AG04449 (cell line): ENCODE data around the gene GM2A.

Experiments
- CTCF ChIA-PET: fragments of 350-600 bp; formaldehyde crosslinking; extraction: SDS; loops from one replicate; lab custom pipeline; 2021; ENCODE audit warnings: antibody characterized with exemption; lab: Yijun Ruan, JAX
- POLR2A ChIA-PET: fragments of 400-600, 350-600 bp; formaldehyde crosslinking; extraction: SDS; loops from one replicate; lab custom pipeline; 2020; ENCODE audit warnings: antibody characterized with exemption, inconsistent platforms; lab: Yijun Ruan, JAX
- DNase-seq: peaks from one replicate; pipeline ENCODE4 v3.0.0-alpha.2; 2010; ENCODE audit warnings: low read depth, low spot score
- H3K4me3 ChIP-seq: 2 replicates; pipeline ENCODE4 v1.5.1; 2011; ENCODE audit warnings: low read depth, mild to moderate bottlenecking, control low read depth, low read length
- TF ChIP-seq, protein P1 (sequence below): IDR thresholded peaks from one replicate; pipeline ENCODE4 v1.5.1; 2011; ENCODE audit warnings: mild to moderate bottlenecking, moderate library complexity, low read length, control low read depth, inconsistent platforms; ENCODE audit not compliant: insufficient read depth; ENCODE audit errors: missing control alignments

GM2A gene

DNA sequence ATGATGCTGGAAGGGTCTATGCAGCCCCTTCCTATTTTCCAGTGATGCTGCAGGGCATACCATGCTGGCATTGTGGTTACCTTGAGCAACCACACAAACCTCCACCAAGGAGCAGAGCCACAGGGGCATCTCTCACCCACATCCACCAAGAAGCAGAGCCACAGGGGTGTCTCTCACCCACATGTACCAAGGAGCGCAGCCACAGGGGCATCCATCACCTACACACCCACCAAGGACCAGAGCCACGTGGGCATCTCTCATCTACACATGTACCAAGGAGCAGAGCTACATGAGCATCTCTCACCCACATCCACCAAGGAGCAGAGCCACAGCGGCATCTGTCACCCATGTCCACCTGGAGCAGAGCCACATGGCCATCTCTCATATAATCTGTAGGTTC is 8.8 kb upstream of the GM2A start:
- ChIA-PET CTCF (no interaction called here), POLR2A (no interaction called here)
- no peak overlapping the region for H3K4me3 ChIP-seq
- DNase-seq: no peak
- TF ChIP-seq, protein P1, sequence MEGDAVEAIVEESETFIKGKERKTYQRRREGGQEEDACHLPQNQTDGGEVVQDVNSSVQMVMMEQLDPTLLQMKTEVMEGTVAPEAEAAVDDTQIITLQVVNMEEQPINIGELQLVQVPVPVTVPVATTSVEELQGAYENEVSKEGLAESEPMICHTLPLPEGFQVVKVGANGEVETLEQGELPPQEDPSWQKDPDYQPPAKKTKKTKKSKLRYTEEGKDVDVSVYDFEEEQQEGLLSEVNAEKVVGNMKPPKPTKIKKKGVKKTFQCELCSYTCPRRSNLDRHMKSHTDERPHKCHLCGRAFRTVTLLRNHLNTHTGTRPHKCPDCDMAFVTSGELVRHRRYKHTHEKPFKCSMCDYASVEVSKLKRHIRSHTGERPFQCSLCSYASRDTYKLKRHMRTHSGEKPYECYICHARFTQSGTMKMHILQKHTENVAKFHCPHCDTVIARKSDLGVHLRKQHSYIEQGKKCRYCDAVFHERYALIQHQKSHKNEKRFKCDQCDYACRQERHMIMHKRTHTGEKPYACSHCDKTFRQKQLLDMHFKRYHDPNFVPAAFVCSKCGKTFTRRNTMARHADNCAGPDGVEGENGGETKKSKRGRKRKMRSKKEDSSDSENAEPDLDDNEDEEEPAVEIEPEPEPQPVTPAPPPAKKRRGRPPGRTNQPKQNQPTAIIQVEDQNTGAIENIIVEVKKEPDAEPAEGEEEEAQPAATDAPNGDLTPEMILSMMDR: no peak

DNA sequence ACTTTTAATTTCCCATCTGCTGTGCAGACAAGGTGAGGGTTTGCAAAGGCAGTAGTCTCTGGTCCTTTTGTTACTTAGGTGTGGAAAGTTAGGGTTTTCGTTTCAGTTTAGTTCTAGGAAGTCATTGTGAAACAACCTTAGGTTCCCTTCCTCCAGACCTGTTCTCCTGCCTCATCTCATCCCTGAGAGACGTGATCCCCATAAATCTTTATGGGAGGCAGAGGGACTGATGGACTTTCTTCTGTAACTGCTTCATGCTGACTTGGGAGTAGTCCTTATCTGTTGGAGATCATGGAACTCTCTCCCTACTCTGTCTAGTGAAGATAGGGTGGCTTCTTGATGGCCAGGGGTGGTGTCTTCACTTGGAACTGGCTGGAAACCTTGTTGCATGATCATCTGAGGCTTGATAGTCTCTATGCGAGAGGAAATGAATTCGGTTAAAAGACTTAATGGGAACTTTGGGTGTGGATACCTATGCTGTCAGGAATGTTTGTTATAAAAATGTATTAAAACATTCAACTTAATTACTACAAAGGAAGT is 7.2 kb upstream of the GM2A start:
- TF ChIP-seq, protein P1: no peak
- ChIA-PET POLR2A (no interaction called here), CTCF (no interaction called here)
- no peak for DNase-seq
- H3K4me3 ChIP-seq: no peak overlapping the region

DNA sequence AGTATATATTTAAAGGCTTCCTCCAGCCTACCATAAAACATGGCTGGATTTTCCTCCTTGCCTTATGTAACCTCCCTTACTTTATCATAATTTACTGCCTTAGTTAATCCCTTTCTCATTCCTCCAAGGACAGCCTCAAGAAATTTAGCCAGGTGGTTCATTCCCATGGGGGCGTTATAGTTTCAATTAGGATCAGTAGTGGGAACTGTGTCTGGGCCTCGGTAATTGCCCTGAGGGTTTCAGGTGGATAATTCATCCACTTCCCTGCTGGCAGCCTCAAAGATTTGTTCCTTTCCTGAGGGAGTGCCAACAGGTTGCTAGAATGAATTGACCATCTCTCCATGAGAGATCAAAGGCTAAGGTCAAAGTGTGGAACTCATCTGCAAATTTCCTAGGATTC is 4.3 kb upstream of the GM2A start:
- H3K4me3 ChIP-seq: no peak overlapping the region
- ChIA-PET POLR2A (no interaction called here), CTCF (interaction anchor here (1.3 kb wide), 1 partner anchor 10 kb away, joined by 6 read pairs; no protein-coding TSS in a partner anchor)
- no peak for DNase-seq
- TF ChIP-seq, protein P1: no peak

DNA sequence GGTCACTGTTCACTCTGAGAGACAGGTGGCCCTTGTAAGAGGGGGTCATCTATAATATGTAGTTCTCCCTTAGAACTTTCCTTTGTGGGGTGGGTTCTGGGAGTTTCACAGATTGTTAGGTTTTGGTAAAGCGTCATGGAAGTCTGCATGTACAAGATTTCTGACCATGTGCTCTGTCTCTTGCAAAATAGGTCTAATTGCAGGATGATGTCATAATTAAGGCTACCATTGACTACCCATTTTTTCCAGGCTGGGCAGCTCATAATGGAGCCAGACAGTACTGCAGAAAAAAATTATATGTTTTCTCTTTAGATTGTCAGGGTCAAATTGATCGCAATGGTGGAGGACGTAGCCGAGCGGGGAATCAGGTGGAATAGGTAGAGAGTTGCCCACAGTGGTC is 3.7 kb upstream of the GM2A start:
- no peak for DNase-seq
- ChIA-PET POLR2A (no interaction called here), CTCF (interaction anchor here (1.3 kb wide), 1 partner anchor 11 kb away, joined by 6 read pairs; no protein-coding TSS in a partner anchor)
- H3K4me3 ChIP-seq: no peak overlapping the region
- TF ChIP-seq, protein P1: no peak

DNA sequence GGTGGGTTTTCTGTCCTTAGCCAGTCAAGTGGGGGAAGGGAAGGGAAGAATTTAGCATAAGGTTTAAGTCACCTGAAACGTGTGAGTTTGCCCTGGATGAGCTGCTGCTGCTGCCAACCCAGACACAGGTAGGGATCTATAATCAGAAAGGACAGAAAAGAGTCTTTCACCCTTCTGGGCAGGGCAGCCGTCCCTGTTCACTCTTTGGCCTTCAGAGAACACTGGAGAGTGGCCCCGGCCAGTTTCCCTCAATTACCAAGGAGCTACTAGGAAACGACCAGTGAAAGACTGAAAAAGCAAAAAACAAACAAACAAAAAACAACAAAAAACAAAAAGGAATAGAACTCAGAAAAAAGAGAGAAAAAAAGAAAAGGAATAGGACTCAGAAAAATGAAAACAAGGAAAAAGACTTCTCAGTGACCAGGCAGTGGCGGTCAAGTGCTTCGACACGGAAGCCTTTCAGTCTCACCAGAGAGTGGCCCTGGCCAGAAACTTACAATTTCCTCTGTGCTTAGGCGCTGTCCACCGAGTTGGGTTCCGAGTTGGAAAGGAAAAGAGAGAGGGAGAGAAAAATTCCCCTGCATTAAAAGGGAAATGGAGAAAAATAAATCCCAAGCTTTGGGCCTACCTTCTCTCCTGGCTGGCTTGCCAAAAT is 2.5 kb upstream of the GM2A start:
- POLR2A ChIA-PET: no interaction called here
- no peak overlapping the region for H3K4me3 ChIP-seq
- CTCF ChIA-PET: interaction anchor here (2.3 kb wide), 1 partner anchor 9 kb away, joined by 8 read pairs; no protein-coding TSS in a partner anchor
- no peak for DNase-seq
- TF ChIP-seq, protein P1: no peak

DNA sequence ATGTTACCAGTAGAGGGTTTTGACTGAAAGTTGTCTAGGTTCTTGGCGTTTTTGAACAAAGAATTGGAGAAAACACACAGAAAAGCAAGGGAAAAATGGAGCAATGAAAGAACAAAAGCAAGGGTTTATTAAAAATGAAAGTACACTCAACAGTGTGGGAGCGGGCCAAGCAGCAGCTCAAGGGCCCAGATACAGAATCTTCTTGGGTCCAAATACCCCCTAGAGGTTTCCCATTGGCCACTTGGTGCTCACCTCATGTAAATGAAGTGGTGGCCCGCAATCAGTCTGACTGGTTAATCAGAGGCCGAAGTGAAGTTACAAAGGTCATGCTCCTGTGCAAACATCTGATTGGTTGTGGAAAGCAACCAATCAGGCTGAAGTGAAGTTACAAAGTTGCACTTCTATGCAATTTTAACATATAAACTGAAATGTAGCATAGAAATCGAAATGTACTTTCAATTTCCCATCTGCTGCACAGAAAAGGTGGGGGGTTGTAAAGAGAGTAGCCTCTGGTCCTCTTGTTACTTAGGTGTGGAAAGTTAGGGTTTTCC is 1.9 kb upstream of the GM2A start:
- POLR2A ChIA-PET: no interaction called here
- H3K4me3 ChIP-seq: no peak overlapping the region
- DNase-seq: no peak
- TF ChIP-seq, protein P1: no peak
- CTCF ChIA-PET: interaction anchor here (1.0 to 2.3 kb wide), 2 partner anchors 8 to 10 kb away, joined by 3 to 8 read pairs; no protein-coding TSS in a partner anchor
